ENCODE data around the gene CCDC106.

Gene CCDC106

DNA sequence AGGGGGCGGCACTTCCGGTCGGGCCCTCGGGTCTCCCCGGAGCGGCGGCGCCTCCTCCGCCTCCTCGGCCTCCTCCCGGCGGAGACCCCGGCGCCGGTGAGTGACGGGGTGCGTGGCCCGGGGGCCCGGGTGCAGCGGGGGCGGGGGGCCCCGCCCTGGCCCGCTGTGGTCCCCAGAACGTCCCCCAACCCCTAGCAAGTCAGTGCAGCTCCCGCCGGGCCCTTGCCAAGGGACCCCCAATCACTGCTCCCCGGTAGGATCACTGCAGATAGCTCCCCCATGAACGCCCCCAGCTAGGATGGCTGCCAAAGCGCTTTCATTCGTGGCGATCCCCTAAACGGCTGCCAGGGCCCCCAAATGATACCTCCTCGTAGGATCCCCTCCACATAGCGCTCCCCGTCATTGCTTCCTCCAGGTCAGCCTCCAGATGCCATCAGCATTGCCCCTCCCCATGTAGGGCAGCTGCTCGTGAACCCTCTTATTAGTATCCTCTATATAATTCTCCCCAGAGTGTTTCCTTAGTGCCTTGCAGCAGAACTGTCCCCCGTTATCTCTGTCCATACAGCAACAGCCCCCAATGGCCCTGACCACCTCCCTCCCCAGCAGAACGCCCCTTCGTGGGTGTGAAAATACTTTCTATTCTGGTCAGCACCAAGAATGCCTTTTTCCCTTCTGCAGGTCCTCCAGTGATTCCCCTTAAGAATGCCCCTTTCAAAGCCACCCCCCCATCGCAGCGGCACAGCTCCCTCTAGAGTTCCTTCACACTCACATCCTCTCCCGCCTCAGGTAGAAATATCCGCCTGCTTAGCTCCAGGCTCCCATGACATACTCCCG is 42.2 kb upstream of the CCDC106 start, which contains the start of gene ZNF865:
Gene ZNF865, plus strand, starts transcription at position 11 of the 834 bp plus-strand sequence. CDS start 7,972 bp downstream, outside the sequence.
- H3K4me1 Mint-ChIP-seq, result peaks cover 58% of the 10 kb centered on the region
- DNase-seq (ENCODE audit: low spot score in 2 of 2) (peak; percentile 44 to 47), ATAC-seq (replicated peaks; ENCODE audit: extremely low read depth, poor library complexity, severe bottlenecking) (peak; percentile 50)
- H3K27ac Mint-ChIP-seq (ENCODE audit: low read depth), result peak within 1 kb of the TSS; percentile 95
- peaks cover 11% of the 10 kb centered on the region for H3K36me3 Mint-ChIP-seq (ENCODE audit: insufficient read depth)
- H3K4me3 Mint-ChIP-seq, result peak within 1 kb of the TSS; percentile 89
- H3K9me3 Mint-ChIP-seq, result no peaks in the 10 kb centered on the region
- no peaks in the 10 kb centered on the region for H3K27me3 Mint-ChIP-seq

GRCh38 chr19:55606471-55606787 is 41.6 kb upstream of the CCDC106 start:
- no peak for ATAC-seq (replicated peaks; ENCODE audit: extremely low read depth, poor library complexity, severe bottlenecking)

DNA sequence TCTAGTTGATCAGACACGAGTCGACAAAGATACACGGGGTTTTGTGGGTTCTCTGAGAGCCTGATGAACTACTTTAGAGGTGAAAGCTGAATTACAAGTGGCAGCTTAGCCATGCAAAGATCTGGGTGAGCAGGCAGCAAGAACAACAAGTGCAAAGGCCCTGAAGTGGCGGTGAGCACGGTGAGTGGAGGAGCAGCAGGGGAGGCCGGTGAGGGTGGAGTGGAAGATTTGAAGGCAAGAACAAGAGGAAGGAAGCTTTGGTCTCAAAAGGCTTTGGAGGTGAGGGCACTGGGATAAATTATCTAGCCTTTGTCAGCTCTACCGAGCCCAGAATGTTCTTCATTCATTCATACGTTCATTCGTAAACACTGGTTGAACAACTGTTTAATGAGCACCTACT is 41.2 kb upstream of the CCDC106 start:
- no peaks in the 10 kb centered on the region for H3K27me3 Mint-ChIP-seq
- no peaks in the 10 kb centered on the region for H3K9me3 Mint-ChIP-seq
- peaks cover 56% of the 10 kb centered on the region for H3K4me1 Mint-ChIP-seq
- DNase-seq (ENCODE audit: low spot score in 2 of 2) (no peak), ATAC-seq (replicated peaks; ENCODE audit: extremely low read depth, poor library complexity, severe bottlenecking) (no peak)
- peak overlapping the region; percentile 89 for H3K4me3 Mint-ChIP-seq
- peaks cover 11% of the 10 kb centered on the region for H3K36me3 Mint-ChIP-seq (ENCODE audit: insufficient read depth)
- H3K27ac Mint-ChIP-seq (ENCODE audit: low read depth), result peak overlapping the region; percentile 95

More at GRCh38 chr19:55606471-55606787, 41.6 kb upstream of the CCDC106 start:
- H3K9me3 Mint-ChIP-seq, result no peaks in the 10 kb centered on the region
- H3K4me3 Mint-ChIP-seq, result peak overlapping the region; percentile 89
- no peak for DNase-seq (ENCODE audit: low spot score in 2 of 2)
- peaks cover 11% of the 10 kb centered on the region for H3K36me3 Mint-ChIP-seq (ENCODE audit: insufficient read depth)
- H3K4me1 Mint-ChIP-seq, result peaks cover 58% of the 10 kb centered on the region
- H3K27me3 Mint-ChIP-seq, result no peaks in the 10 kb centered on the region
- peak overlapping the region; percentile 95 for H3K27ac Mint-ChIP-seq (ENCODE audit: low read depth)

- Mint-ChIP-seq H3K9me3 (no peaks in the 10 kb centered on the region), H3K27ac (ENCODE audit: low read depth) (no peak overlapping the region), H3K4me3 (no peak overlapping the region), H3K36me3 (ENCODE audit: insufficient read depth) (peaks cover 14% of the 10 kb centered on the region), H3K27me3 (no peaks in the 10 kb centered on the region), H3K4me1 (peaks cover 58% of the 10 kb centered on the region)
- no peak for DNase-seq (ENCODE audit: low spot score in 2 of 2)
- ATAC-seq (replicated peaks; ENCODE audit: extremely low read depth, poor library complexity, severe bottlenecking), result no peak
Measured at GRCh38 chr19:55609326-55609725, 38.7 kb upstream of the CCDC106 start.

- peak overlapping the region; percentile 45 for H3K27ac Mint-ChIP-seq (ENCODE audit: low read depth)
- no peaks in the 10 kb centered on the region for H3K27me3 Mint-ChIP-seq
- no peak overlapping the region for H3K4me3 Mint-ChIP-seq
- ATAC-seq (replicated peaks; ENCODE audit: extremely low read depth, poor library complexity, severe bottlenecking), result no peak
- no peak for DNase-seq (ENCODE audit: low spot score in 2 of 2)
- peaks cover 41% of the 10 kb centered on the region for H3K4me1 Mint-ChIP-seq
- H3K9me3 Mint-ChIP-seq, result no peaks in the 10 kb centered on the region
- H3K36me3 Mint-ChIP-seq (ENCODE audit: insufficient read depth), result peaks cover 11% of the 10 kb centered on the region
Measured at GRCh38 chr19:55611300-55611982, 36.6 kb upstream of the CCDC106 start.

- Mint-ChIP-seq H3K9me3 (no peaks in the 10 kb centered on the region), H3K4me1 (peaks cover 34% of the 10 kb centered on the region), H3K4me3 (no peak overlapping the region), H3K27me3 (no peaks in the 10 kb centered on the region), H3K36me3 (ENCODE audit: insufficient read depth) (peaks cover 10% of the 10 kb centered on the region), H3K27ac (ENCODE audit: low read depth) (peak overlapping the region; percentile 13)
- ATAC-seq (replicated peaks; ENCODE audit: extremely low read depth, poor library complexity, severe bottlenecking) (no peak), DNase-seq (ENCODE audit: low spot score in 2 of 2) (no peak)
Measured at GRCh38 chr19:55611983-55612645, 35.9 kb upstream of the CCDC106 start.

DNA sequence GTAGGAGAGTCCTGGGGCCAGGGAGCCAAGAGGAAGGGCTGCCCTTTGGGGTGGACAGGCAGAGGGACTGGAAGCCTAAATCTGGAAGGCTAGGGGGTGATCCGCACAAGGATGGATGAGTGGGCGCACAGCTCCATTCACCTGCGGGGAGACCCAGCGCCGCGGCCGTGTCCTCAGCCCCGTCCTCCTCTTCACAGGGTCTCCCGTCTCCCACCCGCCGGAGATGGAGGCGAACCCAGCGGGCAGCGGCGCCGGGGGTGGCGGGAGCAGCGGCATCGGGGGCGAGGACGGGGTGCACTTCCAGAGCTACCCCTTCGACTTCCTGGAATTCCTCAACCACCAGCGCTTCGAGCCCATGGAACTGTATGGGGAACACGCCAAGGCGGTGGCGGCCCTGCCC is 34.6 kb upstream of the CCDC106 start:
- Mint-ChIP-seq H3K4me1 (peaks cover 22% of the 10 kb centered on the region), H3K27me3 (no peaks in the 10 kb centered on the region), H3K9me3 (no peaks in the 10 kb centered on the region), H3K36me3 (ENCODE audit: insufficient read depth) (peaks cover 9% of the 10 kb centered on the region), H3K27ac (ENCODE audit: low read depth) (no peak overlapping the region), H3K4me3 (no peak overlapping the region)
- DNase-seq (ENCODE audit: low spot score in 2 of 2), result no peak
- no peak for ATAC-seq (replicated peaks; ENCODE audit: extremely low read depth, poor library complexity, severe bottlenecking)

- Mint-ChIP-seq H3K27ac (ENCODE audit: low read depth) (no peak overlapping the region), H3K9me3 (no peaks in the 10 kb centered on the region), H3K36me3 (ENCODE audit: insufficient read depth) (peaks cover 9% of the 10 kb centered on the region), H3K4me3 (no peak overlapping the region), H3K27me3 (no peaks in the 10 kb centered on the region), H3K4me1 (peaks cover 22% of the 10 kb centered on the region)
- no peak for DNase-seq (ENCODE audit: low spot score in 2 of 2)
- ATAC-seq (replicated peaks; ENCODE audit: extremely low read depth, poor library complexity, severe bottlenecking), result no peak
Measured at GRCh38 chr19:55613930-55614710, 33.9 kb upstream of the CCDC106 start.

DNA sequence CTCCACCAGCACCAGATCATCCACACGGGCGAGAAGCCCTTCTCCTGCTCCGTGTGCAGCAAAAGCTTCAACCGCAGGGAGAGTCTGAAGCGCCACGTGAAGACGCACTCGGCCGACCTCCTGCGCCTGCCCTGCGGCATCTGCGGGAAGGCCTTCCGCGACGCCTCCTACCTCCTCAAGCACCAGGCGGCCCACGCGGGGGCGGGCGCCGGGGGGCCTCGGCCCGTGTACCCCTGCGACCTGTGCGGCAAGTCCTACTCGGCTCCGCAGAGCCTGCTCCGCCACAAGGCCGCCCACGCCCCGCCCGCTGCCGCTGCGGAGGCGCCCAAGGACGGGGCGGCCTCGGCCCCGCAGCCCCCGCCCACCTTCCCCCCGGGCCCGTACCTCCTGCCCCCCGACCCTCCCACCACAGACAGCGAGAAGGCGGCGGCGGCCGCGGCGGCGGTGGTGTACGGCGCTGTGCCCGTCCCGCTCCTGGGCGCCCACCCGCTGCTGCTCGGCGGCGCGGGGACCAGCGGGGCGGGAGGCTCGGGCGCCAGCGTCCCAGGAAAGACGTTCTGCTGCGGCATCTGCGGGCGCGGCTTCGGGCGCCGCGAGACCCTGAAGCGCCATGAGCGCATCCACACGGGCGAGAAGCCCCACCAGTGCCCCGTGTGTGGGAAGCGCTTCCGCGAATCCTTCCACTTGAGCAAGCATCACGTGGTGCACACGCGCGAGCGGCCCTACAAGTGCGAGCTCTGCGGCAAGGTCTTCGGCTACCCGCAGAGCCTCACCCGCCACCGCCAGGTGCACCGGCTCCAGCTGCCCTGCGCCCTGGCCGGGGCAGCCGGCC is 33.1 kb upstream of the CCDC106 start:
- Mint-ChIP-seq H3K36me3 (ENCODE audit: insufficient read depth) (peaks cover 9% of the 10 kb centered on the region), H3K27me3 (no peaks in the 10 kb centered on the region)

GRCh38 chr19:55615543-55616394 is 32.2 kb upstream of the CCDC106 start:
- peaks cover 13% of the 10 kb centered on the region for H3K36me3 Mint-ChIP-seq (ENCODE audit: insufficient read depth)
- H3K4me3 Mint-ChIP-seq, result no peak overlapping the region
- ATAC-seq (replicated peaks; ENCODE audit: extremely low read depth, poor library complexity, severe bottlenecking), result no peak

More for the DNA sequence above, 33.1 kb upstream of the CCDC106 start:
- Mint-ChIP-seq H3K27ac (ENCODE audit: low read depth) (no peak overlapping the region), H3K9me3 (no peaks in the 10 kb centered on the region), H3K4me3 (no peak overlapping the region), H3K4me1 (peaks cover 22% of the 10 kb centered on the region)
- ATAC-seq (replicated peaks; ENCODE audit: extremely low read depth, poor library complexity, severe bottlenecking) (no peak), DNase-seq (ENCODE audit: low spot score in 2 of 2) (no peak)

GRCh38 chr19:55616395-55616875 is 31.6 kb upstream of the CCDC106 start:
- no peaks in the 10 kb centered on the region for H3K27me3 Mint-ChIP-seq
- H3K9me3 Mint-ChIP-seq, result no peaks in the 10 kb centered on the region
- H3K4me3 Mint-ChIP-seq, result no peak overlapping the region
- ATAC-seq (replicated peaks; ENCODE audit: extremely low read depth, poor library complexity, severe bottlenecking) (no peak), DNase-seq (ENCODE audit: low spot score in 2 of 2) (no peak)
- peaks cover 13% of the 10 kb centered on the region for H3K36me3 Mint-ChIP-seq (ENCODE audit: insufficient read depth)
- peaks cover 18% of the 10 kb centered on the region for H3K4me1 Mint-ChIP-seq
- no peak overlapping the region for H3K27ac Mint-ChIP-seq (ENCODE audit: low read depth)

More at GRCh38 chr19:55615543-55616394, 32.2 kb upstream of the CCDC106 start:
- DNase-seq (ENCODE audit: low spot score in 2 of 2), result no peak
- no peaks in the 10 kb centered on the region for H3K27me3 Mint-ChIP-seq
- H3K4me1 Mint-ChIP-seq, result peaks cover 23% of the 10 kb centered on the region
- no peaks in the 10 kb centered on the region for H3K9me3 Mint-ChIP-seq
- H3K27ac Mint-ChIP-seq (ENCODE audit: low read depth), result no peak overlapping the region

All from central memory CD8-positive, alpha-beta T cell (primary cell).